ENCODE measurements around the gene AHDC1.
A peak's percentile ranks its signal among the peaks of the same experiment; 100 is the strongest.
"Not testable (repeated sequence)": the region's sequence is repeated elsewhere in the genome, so short reads cannot be mapped to it uniquely, and the experiment has no call there.

Gene AHDC1

GRCh38 chr1:27561124-27561899 is 42.6 kb downstream of the AHDC1 start:
- no peak for DNase-seq

GRCh38 chr1:27560268-27561123 is 43.4 kb downstream of the AHDC1 start:
- no peak for DNase-seq

- no peak for DNase-seq
Observed at GRCh38 chr1:27559466-27560030, 44.4 kb downstream of the AHDC1 start.

- DNase-seq, result no peak
Observed at GRCh38 chr1:27557596-27558340, 46.2 kb downstream of the AHDC1 start.

- peak; percentile 82 for DNase-seq
Observed at GRCh38 chr1:27556781-27557595, 47.0 kb downstream of the AHDC1 start.

GRCh38 chr1:27556435-27556780 is 47.5 kb downstream of the AHDC1 start:
- DNase-seq, result no peak

- no peak for DNase-seq
Observed at GRCh38 chr1:27555700-27556424, 48.1 kb downstream of the AHDC1 start.

- no peak for DNase-seq
Observed at GRCh38 chr1:27554759-27555699, 48.9 kb downstream of the AHDC1 start.

- DNase-seq, result no peak
Observed at GRCh38 chr1:27554293-27554692, 49.7 kb downstream of the AHDC1 start.

GRCh38 chr1:27553823-27554222 is 50.1 kb downstream of the AHDC1 start:
- DNase-seq, result not testable (repeated sequence)

- DNase-seq, result no peak
Observed at GRCh38 chr1:27552911-27553420, 51.0 kb downstream of the AHDC1 start.

GRCh38 chr1:27551953-27552312 is 52.0 kb downstream of the AHDC1 start:
- no peak for DNase-seq

- DNase-seq, result no peak
Observed at GRCh38 chr1:27551170-27551952, 52.6 kb downstream of the AHDC1 start.

- DNase-seq, result no peak
Observed at GRCh38 chr1:27550510-27551169, 53.3 kb downstream of the AHDC1 start.

- DNase-seq, result no peak
Observed at GRCh38 chr1:27549807-27550408, 54.0 kb downstream of the AHDC1 start.

- DNase-seq, result no peak
Observed at GRCh38 chr1:27548858-27549719, 54.9 kb downstream of the AHDC1 start.

- no peak for DNase-seq
Observed at GRCh38 chr1:27548136-27548853, 55.6 kb downstream of the AHDC1 start.

All from stimulated activated CD4-positive, alpha-beta T cell treated with anti-CD3 and anti-CD28 coated beads, Interleukin-4, amount 100 ng/mL, for 24 hours (primary cell).